Subcutaneous abdominal adipose tissue (tissue), 5 donors: Measurements from ENCODE around the gene TMPRSS15.

Source experiments
- H3K27ac ChIP-seq: one replicate; pipeline ENCODE4 v1.7.0; 2013; ENCODE audit warnings: low read depth, mild to moderate bottlenecking, inconsistent platforms, low read length, moderate library complexity
- H3K27me3 ChIP-seq, 5 donors: one replicate each; pipeline ENCODE4 v1.7.0; 2013; ENCODE audit warnings: low read length in 5 of 5, inconsistent platforms in 1 of 5; ENCODE audit not compliant: control insufficient read depth in 5 of 5, insufficient read depth in 4 of 5
- H3K36me3 ChIP-seq, 5 donors: one replicate each; pipeline ENCODE4 v1.7.0; 2013; ENCODE audit warnings: low read length in 5 of 5; ENCODE audit not compliant: control insufficient read depth in 5 of 5, insufficient read depth in 5 of 5
- H3K4me1 ChIP-seq, 5 donors: one replicate each; pipeline ENCODE4 v1.7.0; 2013; ENCODE audit warnings: low read length in 5 of 5, mild to moderate bottlenecking in 3 of 5, moderate library complexity in 1 of 5; ENCODE audit not compliant: control insufficient read depth in 5 of 5, insufficient read depth in 5 of 5
- H3K4me3 ChIP-seq, 5 donors: one replicate each; pipeline ENCODE4 v1.7.0; 2013; ENCODE audit warnings: low read length in 5 of 5, low read depth in 1 of 5
- H3K9ac ChIP-seq, 5 donors: one replicate each; pipeline ENCODE4 v1.7.0; 2013; ENCODE audit warnings: low read length in 5 of 5, mild to moderate bottlenecking in 4 of 5, moderate library complexity in 3 of 5
- H3K9me3 ChIP-seq, 5 donors: one replicate each; pipeline ENCODE4 v1.7.0; 2013; ENCODE audit warnings: low read length in 5 of 5; ENCODE audit not compliant: control insufficient read depth in 5 of 5
- donor health status: healthy.
- donor health status: healthy.
- donor health status: healthy.
- donor health status: healthy.
- donor health status: healthy.

TMPRSS15 gene

GRCh38 chr21:18289876-18290275 is 113.7 kb downstream of the TMPRSS15 start:
- Histone ChIP-seq H3K4me1 (no peaks in the 10 kb centered on the region), H3K27ac (no peak overlapping the region), H3K36me3 (no peaks in the 10 kb centered on the region), H3K9me3 (no peaks in the 10 kb centered on the region), H3K9ac (no peak overlapping the region), H3K4me3 (no peak overlapping the region), H3K27me3 (no peaks in the 10 kb centered on the region)

DNA sequence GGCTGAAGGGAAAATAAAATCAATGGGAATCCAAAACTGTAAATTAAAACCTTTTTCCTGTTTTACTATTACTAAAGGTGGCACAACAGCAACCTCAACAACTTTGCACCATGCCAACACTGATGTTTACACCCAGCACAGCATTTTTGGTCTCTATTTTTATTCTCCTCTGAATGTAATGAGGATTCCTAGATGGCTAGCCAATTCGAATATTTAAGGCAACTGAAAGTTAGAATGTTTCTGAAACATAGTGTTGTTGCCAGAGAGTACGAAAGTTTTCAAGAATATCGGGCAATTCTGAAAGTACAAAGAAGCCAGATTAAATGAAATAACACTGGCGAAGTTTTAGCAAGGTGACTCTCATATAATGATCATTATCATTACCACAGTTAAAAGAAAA is 118.2 kb downstream of the TMPRSS15 start:
- Histone ChIP-seq H3K27ac (no peak overlapping the region), H3K27me3 (no peaks in the 10 kb centered on the region), H3K4me3 (no peak overlapping the region), H3K9me3 (no peaks in the 10 kb centered on the region), H3K4me1 (no peaks in the 10 kb centered on the region), H3K36me3 (no peaks in the 10 kb centered on the region), H3K9ac (no peak overlapping the region)

DNA sequence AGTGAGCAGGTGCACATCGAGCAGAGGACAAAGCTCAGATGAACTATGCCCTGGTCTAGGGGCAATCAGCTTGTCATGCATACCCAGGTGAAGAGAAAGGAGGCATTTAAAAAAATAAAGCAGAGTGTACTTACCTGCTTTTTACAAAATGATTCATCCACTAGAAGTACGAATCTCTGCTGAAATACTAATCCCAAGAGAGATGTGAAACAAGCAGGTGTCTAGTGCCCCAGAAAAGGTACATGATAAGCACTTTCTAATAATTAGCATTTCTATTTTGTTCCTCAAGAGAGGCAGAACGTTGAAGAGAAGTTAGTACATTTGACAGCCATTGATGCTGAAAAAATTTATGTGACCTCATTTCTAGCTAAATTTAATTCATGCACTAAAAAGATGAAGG is 127.8 kb downstream of the TMPRSS15 start:
- Histone ChIP-seq H3K27me3 (no peaks in the 10 kb centered on the region), H3K9me3 (no peaks in the 10 kb centered on the region), H3K4me1 (no peaks in the 10 kb centered on the region), H3K9ac (no peak overlapping the region), H3K27ac (no peak overlapping the region), H3K36me3 (no peaks in the 10 kb centered on the region), H3K4me3 (no peak overlapping the region)

GRCh38 chr21:18274370-18274769 is 129.2 kb downstream of the TMPRSS15 start:
- Histone ChIP-seq H3K9me3 (no peaks in the 10 kb centered on the region), H3K4me1 (no peaks in the 10 kb centered on the region), H3K27me3 (no peaks in the 10 kb centered on the region), H3K27ac (no peak overlapping the region), H3K4me3 (no peak overlapping the region), H3K9ac (no peak overlapping the region), H3K36me3 (no peaks in the 10 kb centered on the region)

- Histone ChIP-seq H3K9ac (no peak overlapping the region), H3K27ac (no peak overlapping the region), H3K27me3 (no peaks in the 10 kb centered on the region), H3K4me3 (no peak overlapping the region), H3K4me1 (no peaks in the 10 kb centered on the region), H3K9me3 (no peaks in the 10 kb centered on the region), H3K36me3 (no peaks in the 10 kb centered on the region)
These were observed 130.2 kb downstream of the TMPRSS15 start for GRCh38 chr21:18273400-18273799.

GRCh38 chr21:18269856-18270255 is 133.7 kb downstream of the TMPRSS15 start:
- H3K4me1 ChIP-seq = no peaks in the 10 kb centered on the region
- H3K9me3 ChIP-seq = no peaks in the 10 kb centered on the region
- H3K27ac ChIP-seq = no peak overlapping the region
- H3K4me3 ChIP-seq = no peak overlapping the region
- no peak overlapping the region for H3K9ac ChIP-seq
- H3K36me3 ChIP-seq = no peaks in the 10 kb centered on the region
- H3K27me3 ChIP-seq = no peaks in the 10 kb centered on the region

GRCh38 chr21:18268906-18269305 is 134.7 kb downstream of the TMPRSS15 start:
- Histone ChIP-seq H3K36me3 (no peaks in the 10 kb centered on the region), H3K27me3 (no peaks in the 10 kb centered on the region), H3K4me3 (no peak overlapping the region), H3K27ac (no peak overlapping the region), H3K9me3 (no peaks in the 10 kb centered on the region), H3K4me1 (no peaks in the 10 kb centered on the region), H3K9ac (no peak overlapping the region)

DNA sequence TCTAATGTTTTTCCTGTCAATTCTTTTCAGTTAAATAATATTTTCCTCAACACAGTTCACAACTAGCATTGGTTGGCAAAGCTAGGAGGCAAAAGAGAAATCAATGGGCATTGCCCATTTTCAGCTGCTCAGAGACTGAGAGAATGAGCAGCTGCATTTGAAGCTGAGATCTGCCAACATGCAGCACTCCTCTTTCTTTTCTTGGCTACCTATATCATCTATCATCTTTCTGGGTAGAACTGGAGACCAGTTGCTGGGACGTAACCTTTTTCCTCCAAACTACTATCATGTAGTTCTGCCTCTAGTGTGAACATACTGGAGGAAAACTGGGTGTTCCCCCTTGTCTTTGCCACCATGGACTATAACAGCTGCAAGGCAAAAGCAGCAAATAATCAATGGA is 136.1 kb downstream of the TMPRSS15 start:
- H3K27me3 ChIP-seq = no peaks in the 10 kb centered on the region
- no peak overlapping the region for H3K27ac ChIP-seq
- H3K9me3 ChIP-seq = no peaks in the 10 kb centered on the region
- no peak overlapping the region for H3K4me3 ChIP-seq
- H3K4me1 ChIP-seq = no peaks in the 10 kb centered on the region
- no peak overlapping the region for H3K9ac ChIP-seq
- no peaks in the 10 kb centered on the region for H3K36me3 ChIP-seq

DNA sequence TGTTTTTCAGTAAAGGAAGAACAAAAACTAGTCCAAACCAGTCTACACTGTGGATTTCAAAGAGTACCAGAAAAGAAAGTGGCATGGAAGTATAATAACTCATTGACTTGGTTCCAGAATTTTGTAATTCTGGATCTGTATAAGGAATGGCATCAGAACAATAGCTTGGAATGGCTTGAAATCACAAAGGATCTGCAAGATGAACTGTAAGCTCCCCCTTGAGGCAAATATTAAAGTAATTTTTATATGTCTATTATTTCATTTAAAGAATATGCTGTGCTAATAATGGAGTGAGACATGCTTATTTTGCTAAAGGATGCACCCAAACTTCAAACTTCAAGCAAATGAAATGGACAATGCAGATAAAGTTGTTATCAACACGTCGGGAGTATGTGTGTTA is 137.6 kb downstream of the TMPRSS15 start:
- Histone ChIP-seq H3K27ac (no peak overlapping the region), H3K4me3 (no peak overlapping the region), H3K27me3 (no peaks in the 10 kb centered on the region), H3K36me3 (no peaks in the 10 kb centered on the region), H3K9me3 (no peaks in the 10 kb centered on the region), H3K4me1 (no peaks in the 10 kb centered on the region), H3K9ac (no peak overlapping the region)

DNA sequence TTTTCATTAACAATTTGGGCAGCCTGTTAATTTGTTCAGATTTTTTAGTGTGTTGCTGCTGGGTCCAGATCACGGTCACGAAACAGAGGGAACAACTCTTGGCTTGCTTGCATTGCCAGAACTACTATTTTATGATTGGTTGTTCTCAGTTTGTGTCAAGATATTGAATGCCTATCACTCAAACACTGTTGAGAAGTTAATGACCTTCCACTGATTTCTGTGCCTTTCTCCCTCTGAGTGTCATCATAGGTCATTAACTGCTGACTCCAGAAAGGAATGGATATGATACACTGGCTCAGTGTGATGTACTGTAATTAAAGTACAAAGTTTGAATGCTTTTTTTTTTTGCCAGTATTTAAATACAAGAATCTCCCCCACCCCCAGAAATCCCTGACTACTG is 149.8 kb downstream of the TMPRSS15 start:
- Histone ChIP-seq H3K27ac (no peak overlapping the region), H3K9me3 (no peaks in the 10 kb centered on the region), H3K4me1 (peaks cover 0 to 21% (median 9%) of the 10 kb centered on the region in 5 donors), H3K36me3 (no peaks in the 10 kb centered on the region), H3K27me3 (no peaks in the 10 kb centered on the region), H3K4me3 (no peak overlapping the region), H3K9ac (no peak overlapping the region)

GRCh38 chr21:18253221-18253620 is 150.4 kb downstream of the TMPRSS15 start:
- no peak overlapping the region for H3K27ac ChIP-seq
- peaks cover 0 to 21% (median 9%) of the 10 kb centered on the region in 5 donors for H3K4me1 ChIP-seq
- H3K9me3 ChIP-seq = no peaks in the 10 kb centered on the region
- H3K36me3 ChIP-seq = no peaks in the 10 kb centered on the region
- H3K27me3 ChIP-seq = no peaks in the 10 kb centered on the region
- no peak overlapping the region for H3K9ac ChIP-seq
- H3K4me3 ChIP-seq = no peak overlapping the region
